ENCODE measurements around the gene DTL.

DTL gene

DNA sequence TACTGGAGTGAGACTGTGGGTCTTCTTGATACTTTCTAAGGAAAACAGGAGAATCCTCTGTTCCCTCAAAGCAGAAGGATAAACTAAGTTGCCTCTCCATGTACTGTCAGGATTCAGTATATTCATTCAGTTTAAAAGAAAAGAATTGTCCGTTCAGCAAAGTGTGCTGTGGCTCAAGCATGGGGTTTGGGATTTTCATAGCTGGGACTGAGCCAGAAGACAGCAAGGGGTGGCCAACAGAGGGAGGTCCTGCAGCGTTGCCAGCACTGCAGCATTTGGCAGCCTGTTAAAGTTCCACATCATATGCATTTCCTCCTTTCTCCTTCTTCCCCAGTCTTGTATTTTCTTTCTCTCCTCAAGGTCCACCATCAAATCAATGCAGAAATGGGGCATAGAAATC, 75.1 kb downstream of the DTL start:
- WGBS, 2 experiments (ENCODE audit: insufficient coverage in 2 of 2): 69 to 92% methylated on average over 2 of the region's 2 CpGs
- Histone ChIP-seq H3K4me3 (ENCODE audit: extremely low read depth, insufficient read depth, low read length, poor library complexity, severe bottlenecking) (no peak overlapping the region), H3K9me3 (ENCODE audit: control insufficient read depth, low read length) (no peaks in the 10 kb centered on the region), H3K4me1 (ENCODE audit: control insufficient read depth, insufficient read depth, low read length, poor library complexity, severe bottlenecking) (no peaks in the 10 kb centered on the region), H3K36me3 (ENCODE audit: control insufficient read depth, insufficient read depth, low read length) (peaks cover 8% of the 10 kb centered on the region), H3K27ac (ENCODE audit: low read depth, low read length, severe bottlenecking) (no peak overlapping the region)

GRCh38 chr1:212111536-212111935, 76.0 kb downstream of the DTL start:
- H3K9me3 ChIP-seq (ENCODE audit: control insufficient read depth, low read length): no peaks in the 10 kb centered on the region
- no peak overlapping the region for H3K4me3 ChIP-seq (ENCODE audit: extremely low read depth, insufficient read depth, low read length, poor library complexity, severe bottlenecking)
- WGBS, 2 experiments (ENCODE audit: insufficient coverage in 2 of 2): 100% methylated on average over 1 of the region's 1 CpG
- peaks cover 8% of the 10 kb centered on the region for H3K36me3 ChIP-seq (ENCODE audit: control insufficient read depth, insufficient read depth, low read length)
- H3K27ac ChIP-seq (ENCODE audit: low read depth, low read length, severe bottlenecking): no peak overlapping the region
- no peaks in the 10 kb centered on the region for H3K4me1 ChIP-seq (ENCODE audit: control insufficient read depth, insufficient read depth, low read length, poor library complexity, severe bottlenecking)

GRCh38 chr1:212113706-212114105, 78.2 kb downstream of the DTL start:
- WGBS, 2 experiments (ENCODE audit: insufficient coverage in 2 of 2): 84 to 86% methylated on average over 2 of the region's 2 CpGs
- H3K4me1 ChIP-seq (ENCODE audit: control insufficient read depth, insufficient read depth, low read length, poor library complexity, severe bottlenecking): no peaks in the 10 kb centered on the region
- H3K36me3 ChIP-seq (ENCODE audit: control insufficient read depth, insufficient read depth, low read length): peaks cover 8% of the 10 kb centered on the region
- no peak overlapping the region for H3K4me3 ChIP-seq (ENCODE audit: extremely low read depth, insufficient read depth, low read length, poor library complexity, severe bottlenecking)
- no peak overlapping the region for H3K27ac ChIP-seq (ENCODE audit: low read depth, low read length, severe bottlenecking)
- H3K9me3 ChIP-seq (ENCODE audit: control insufficient read depth, low read length): no peaks in the 10 kb centered on the region

- Histone ChIP-seq H3K9me3 (ENCODE audit: control insufficient read depth, low read length) (no peaks in the 10 kb centered on the region), H3K4me1 (ENCODE audit: control insufficient read depth, insufficient read depth, low read length, poor library complexity, severe bottlenecking) (no peaks in the 10 kb centered on the region), H3K27ac (ENCODE audit: low read depth, low read length, severe bottlenecking) (no peak overlapping the region), H3K4me3 (ENCODE audit: extremely low read depth, insufficient read depth, low read length, poor library complexity, severe bottlenecking) (no peak overlapping the region), H3K36me3 (ENCODE audit: control insufficient read depth, insufficient read depth, low read length) (no peaks in the 10 kb centered on the region)
- 73 to 84% methylated on average over 3 to 5 of the region's 7 CpGs for WGBS, 2 experiments (ENCODE audit: insufficient coverage in 2 of 2)
Observed at GRCh38 chr1:212118167-212118871, 82.8 kb downstream of the DTL start.

DNA sequence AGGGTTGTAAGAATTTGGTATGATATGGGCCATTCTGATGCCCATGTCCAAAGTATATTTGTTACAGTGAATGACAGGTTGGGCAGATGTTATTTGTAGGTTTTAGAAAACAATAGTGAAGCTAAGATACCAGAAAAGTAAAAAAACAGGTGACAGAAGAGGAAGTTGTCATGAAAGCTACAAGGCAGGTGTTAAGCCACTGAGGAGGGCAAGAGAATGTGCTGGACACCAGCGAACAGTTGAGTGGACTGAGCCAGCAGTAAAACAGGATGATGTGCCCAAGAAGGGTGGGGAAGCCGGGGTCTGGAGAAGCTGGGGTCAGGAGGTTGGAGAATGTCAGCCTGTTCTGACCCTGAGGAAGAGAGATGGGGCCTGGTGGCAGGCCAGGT, 83.3 kb downstream of the DTL start:
- WGBS, 2 experiments (ENCODE audit: insufficient coverage in 2 of 2): 87 to 92% methylated on average over 1 to 2 of the region's 2 CpGs
- H3K9me3 ChIP-seq (ENCODE audit: control insufficient read depth, low read length): no peaks in the 10 kb centered on the region
- no peaks in the 10 kb centered on the region for H3K4me1 ChIP-seq (ENCODE audit: control insufficient read depth, insufficient read depth, low read length, poor library complexity, severe bottlenecking)
- no peaks in the 10 kb centered on the region for H3K36me3 ChIP-seq (ENCODE audit: control insufficient read depth, insufficient read depth, low read length)
- no peak overlapping the region for H3K27ac ChIP-seq (ENCODE audit: low read depth, low read length, severe bottlenecking)
- H3K4me3 ChIP-seq (ENCODE audit: extremely low read depth, insufficient read depth, low read length, poor library complexity, severe bottlenecking): no peak overlapping the region

GRCh38 chr1:212119397-212119837, 83.9 kb downstream of the DTL start:
- H3K4me1 ChIP-seq (ENCODE audit: control insufficient read depth, insufficient read depth, low read length, poor library complexity, severe bottlenecking): no peaks in the 10 kb centered on the region
- no peaks in the 10 kb centered on the region for H3K9me3 ChIP-seq (ENCODE audit: control insufficient read depth, low read length)
- 90 to 96% methylated on average over 5 of the region's 5 CpGs for WGBS, 2 experiments (ENCODE audit: insufficient coverage in 2 of 2)

GRCh38 chr1:212119863-212120262, 84.3 kb downstream of the DTL start:
- no peak overlapping the region for H3K4me3 ChIP-seq (ENCODE audit: extremely low read depth, insufficient read depth, low read length, poor library complexity, severe bottlenecking)
- WGBS, 2 experiments (ENCODE audit: insufficient coverage in 2 of 2): 98 to 100% methylated on average over 3 of the region's 3 CpGs
- H3K36me3 ChIP-seq (ENCODE audit: control insufficient read depth, insufficient read depth, low read length): no peaks in the 10 kb centered on the region
- H3K4me1 ChIP-seq (ENCODE audit: control insufficient read depth, insufficient read depth, low read length, poor library complexity, severe bottlenecking): no peaks in the 10 kb centered on the region
- no peaks in the 10 kb centered on the region for H3K9me3 ChIP-seq (ENCODE audit: control insufficient read depth, low read length)
- H3K27ac ChIP-seq (ENCODE audit: low read depth, low read length, severe bottlenecking): peak overlapping the region; percentile 2

More at GRCh38 chr1:212119397-212119837, 83.9 kb downstream of the DTL start:
- H3K36me3 ChIP-seq (ENCODE audit: control insufficient read depth, insufficient read depth, low read length): no peaks in the 10 kb centered on the region
- H3K4me3 ChIP-seq (ENCODE audit: extremely low read depth, insufficient read depth, low read length, poor library complexity, severe bottlenecking): no peak overlapping the region
- peak overlapping the region; percentile 2 for H3K27ac ChIP-seq (ENCODE audit: low read depth, low read length, severe bottlenecking)

- WGBS, 2 experiments (ENCODE audit: insufficient coverage in 2 of 2): 81% methylated on average over 2 of the region's 2 CpGs; no CpG with 5 or more reads in 1 of the 2 experiments
- H3K9me3 ChIP-seq (ENCODE audit: control insufficient read depth, low read length): no peaks in the 10 kb centered on the region
- H3K36me3 ChIP-seq (ENCODE audit: control insufficient read depth, insufficient read depth, low read length): no peaks in the 10 kb centered on the region
- H3K4me1 ChIP-seq (ENCODE audit: control insufficient read depth, insufficient read depth, low read length, poor library complexity, severe bottlenecking): no peaks in the 10 kb centered on the region
- H3K4me3 ChIP-seq (ENCODE audit: extremely low read depth, insufficient read depth, low read length, poor library complexity, severe bottlenecking): no peak overlapping the region
- no peak overlapping the region for H3K27ac ChIP-seq (ENCODE audit: low read depth, low read length, severe bottlenecking)
Observed at GRCh38 chr1:212121779-212122178, 86.2 kb downstream of the DTL start.

- no peaks in the 10 kb centered on the region for H3K36me3 ChIP-seq (ENCODE audit: control insufficient read depth, insufficient read depth, low read length)
- no peak overlapping the region for H3K4me3 ChIP-seq (ENCODE audit: extremely low read depth, insufficient read depth, low read length, poor library complexity, severe bottlenecking)
- H3K27ac ChIP-seq (ENCODE audit: low read depth, low read length, severe bottlenecking): no peak overlapping the region
- no peaks in the 10 kb centered on the region for H3K9me3 ChIP-seq (ENCODE audit: control insufficient read depth, low read length)
- 79 to 80% methylated on average over 7 to 8 of the region's 11 CpGs for WGBS, 2 experiments (ENCODE audit: insufficient coverage in 2 of 2)
- H3K4me1 ChIP-seq (ENCODE audit: control insufficient read depth, insufficient read depth, low read length, poor library complexity, severe bottlenecking): no peaks in the 10 kb centered on the region
Observed at GRCh38 chr1:212124690-212125582, 89.4 kb downstream of the DTL start.

DNA sequence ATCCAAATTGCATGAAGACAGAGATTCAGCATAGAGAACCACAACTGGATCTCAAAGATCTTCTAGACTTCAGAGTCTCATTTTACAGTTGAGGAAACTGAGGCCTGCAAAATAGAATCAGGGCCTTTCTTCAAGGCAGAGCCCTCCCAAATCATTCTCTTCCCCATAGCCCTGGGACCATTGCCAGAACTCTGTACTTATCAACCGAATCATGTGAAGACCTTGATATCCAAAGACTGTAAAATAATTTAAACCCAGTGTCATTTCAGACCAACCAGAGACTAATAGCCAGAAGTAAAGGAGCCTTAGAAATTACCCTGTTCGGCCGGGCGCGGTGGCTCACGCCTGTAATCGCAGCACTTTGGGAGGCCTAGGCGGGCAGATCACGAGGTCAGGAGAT, 90.1 kb downstream of the DTL start:
- Histone ChIP-seq H3K4me3 (ENCODE audit: extremely low read depth, insufficient read depth, low read length, poor library complexity, severe bottlenecking) (no peak overlapping the region), H3K36me3 (ENCODE audit: control insufficient read depth, insufficient read depth, low read length) (no peaks in the 10 kb centered on the region), H3K27ac (ENCODE audit: low read depth, low read length, severe bottlenecking) (no peak overlapping the region), H3K4me1 (ENCODE audit: control insufficient read depth, insufficient read depth, low read length, poor library complexity, severe bottlenecking) (no peaks in the 10 kb centered on the region), H3K9me3 (ENCODE audit: control insufficient read depth, low read length) (no peaks in the 10 kb centered on the region)
- WGBS, 2 experiments (ENCODE audit: insufficient coverage in 2 of 2): 93 to 97% methylated on average over 9 of the region's 9 CpGs

GRCh38 chr1:212127221-212127620, 91.7 kb downstream of the DTL start:
- Histone ChIP-seq H3K9me3 (ENCODE audit: control insufficient read depth, low read length) (no peaks in the 10 kb centered on the region), H3K36me3 (ENCODE audit: control insufficient read depth, insufficient read depth, low read length) (no peaks in the 10 kb centered on the region), H3K4me3 (ENCODE audit: extremely low read depth, insufficient read depth, low read length, poor library complexity, severe bottlenecking) (no peak overlapping the region), H3K27ac (ENCODE audit: low read depth, low read length, severe bottlenecking) (no peak overlapping the region), H3K4me1 (ENCODE audit: control insufficient read depth, insufficient read depth, low read length, poor library complexity, severe bottlenecking) (no peaks in the 10 kb centered on the region)
- 74 to 79% methylated on average over 3 of the region's 4 CpGs for WGBS, 2 experiments (ENCODE audit: insufficient coverage in 2 of 2)

Measured in mesodermal cell (in vitro differentiated cells).